Endodermal cell (in vitro differentiated cells): Measurements from ENCODE around the gene ZHX3. TPM values are rescaled to one million over a fixed set of nuclear protein-coding genes. Genes with fewer than 3 reads are reported as not detected.

ENCODE experiments used
- DNase-seq: peaks from one replicate; pipeline ENCODE4 v3.0.0-alpha.2; 2017
- H3K27ac ChIP-seq: 2 replicates; pipeline ENCODE4 v1.5.1; 2013; ENCODE audit warnings: mild to moderate bottlenecking, low read depth, low read length, moderate library complexity
- H3K27me3 ChIP-seq: 2 replicates; pipeline ENCODE4 v1.6.1; 2013; ENCODE audit warnings: mild to moderate bottlenecking, low read length, moderate library complexity; ENCODE audit not compliant: insufficient read depth, control insufficient read depth, poor library complexity, severe bottlenecking
- H3K36me3 ChIP-seq: 2 replicates; pipeline ENCODE4 v1.7.0; 2013; ENCODE audit warnings: mild to moderate bottlenecking, low read length, moderate library complexity; ENCODE audit not compliant: control insufficient read depth, insufficient read depth
- H3K4me1 ChIP-seq: one replicate; pipeline ENCODE4 v1.7.0; 2013; ENCODE audit warnings: low read length; ENCODE audit not compliant: control insufficient read depth, insufficient read depth
- H3K4me3 ChIP-seq: 2 replicates; pipeline ENCODE4 v1.5.1; 2013; ENCODE audit warnings: mild to moderate bottlenecking, low read length, moderate library complexity
- H3K9ac ChIP-seq: 2 replicates; pipeline ENCODE4 v1.6.1; 2013; ENCODE audit warnings: mild to moderate bottlenecking, low read length, moderate library complexity; ENCODE audit not compliant: poor library complexity, severe bottlenecking; ENCODE audit errors: extremely low read depth
- H3K9me3 ChIP-seq: 2 replicates; pipeline ENCODE4 v1.6.1; 2013; ENCODE audit warnings: mild to moderate bottlenecking, low read length, moderate library complexity; ENCODE audit not compliant: control insufficient read depth
- H3K27ac Mint-ChIP-seq: 2 replicates; pipeline ENCODE4 v1.8.0; 2020; ENCODE audit warnings: mixed read lengths
- H3K27me3 Mint-ChIP-seq: 2 replicates; pipeline ENCODE4 v1.8.0; 2021; ENCODE audit warnings: mild to moderate bottlenecking, mixed read lengths; ENCODE audit not compliant: insufficient read depth
- H3K36me3 Mint-ChIP-seq: 2 replicates; pipeline ENCODE4 v1.8.0; 2020; ENCODE audit warnings: low read depth, mixed read lengths
- H3K4me1 Mint-ChIP-seq: 2 replicates; pipeline ENCODE4 v1.8.0; 2020; ENCODE audit warnings: mixed read lengths
- H3K4me3 Mint-ChIP-seq: 2 replicates; pipeline ENCODE4 v1.8.0; 2020; ENCODE audit warnings: mild to moderate bottlenecking, moderate library complexity, mixed read lengths
- H3K9me3 Mint-ChIP-seq: 2 replicates; pipeline ENCODE4 v1.8.0; 2020; ENCODE audit warnings: mild to moderate bottlenecking, mixed read lengths
- CTCF ChIP-seq: fragments of 200-600 bp; sonication (generic); conservative IDR thresholded peaks from 2 replicates; pipeline ENCODE4 v1.5.0; 2021; ENCODE audit warnings: antibody characterized with exemption, mild to moderate bottlenecking
- WGBS, 2 experiments: methylation state at CpG; one replicate each; pipeline versions ENCODE4 v1.1.5 to v1.1.7; 2013; ENCODE audit warnings: missing lambda C conversion rate in 2 of 2, mixed read lengths in 1 of 2; ENCODE audit not compliant: insufficient coverage in 1 of 2, insufficient read length in 1 of 2; 5-methylcytosine and 5-hydroxymethylcytosine counted together
- total RNA-seq, 2 donors: library from RNA; stranded (reverse); fragmentation: NEBNext Ultra II Directional in 1 of 2; extraction: Animal tissue kit (Norgen Biotek cat#: 25700) in 1 of 2; gene quantifications; 2 replicates in 1 of 2; 3 replicates in 1 of 2; pipeline ENCODE4 v1.2.1, GENCODE V29; 2021

Gene ZHX3
- total RNA-seq, 2 donors from 2014 or later = 5.4 to 5.5 TPM

- Mint-ChIP-seq H3K4me1 (no peaks in the 10 kb centered on the region), H3K4me3 (no peak overlapping the region), H3K27me3 (no peaks in the 10 kb centered on the region), H3K36me3 (peaks cover 70% of the 10 kb centered on the region), H3K9me3 (no peaks in the 10 kb centered on the region), H3K27ac (no peak overlapping the region)
- H3K4me3 ChIP-seq = no peak overlapping the region
- H3K27me3 ChIP-seq = no peaks in the 10 kb centered on the region
- H3K4me1 ChIP-seq = no peaks in the 10 kb centered on the region
- no peak overlapping the region for H3K9ac ChIP-seq
- 95 to 98% methylated on average over 10 to 11 of the region's 11 CpGs for WGBS, 2 experiments
- peaks cover 79% of the 10 kb centered on the region for H3K36me3 ChIP-seq
- no peak overlapping the region for H3K27ac ChIP-seq
- DNase-seq = no peak
- no peak for TF ChIP-seq CTCF
- H3K9me3 ChIP-seq = no peaks in the 10 kb centered on the region
Observed at GRCh38 chr20:41162396-41162795, 155.1 kb downstream of the ZHX3 start.

- 100% methylated on average over 1 of the region's 1 CpG; no CpG with 5 or more reads in 1 of the 2 experiments for WGBS, 2 experiments
Observed at GRCh38 chr20:41161886-41162285, 155.6 kb downstream of the ZHX3 start.

GRCh38 chr20:41160686-41161085 is 156.8 kb downstream of the ZHX3 start:
- H3K4me3 ChIP-seq = no peak overlapping the region
- TF ChIP-seq CTCF = no peak
- no peak overlapping the region for H3K27ac ChIP-seq
- H3K9me3 ChIP-seq = no peaks in the 10 kb centered on the region
- Mint-ChIP-seq H3K27ac (peak overlapping the region; percentile 18), H3K36me3 (peaks cover 53% of the 10 kb centered on the region), H3K4me1 (no peaks in the 10 kb centered on the region), H3K9me3 (no peaks in the 10 kb centered on the region), H3K27me3 (no peaks in the 10 kb centered on the region), H3K4me3 (no peak overlapping the region)
- no peak for DNase-seq
- no peak overlapping the region for H3K9ac ChIP-seq
- H3K4me1 ChIP-seq = no peaks in the 10 kb centered on the region
- no peaks in the 10 kb centered on the region for H3K27me3 ChIP-seq
- peaks cover 62% of the 10 kb centered on the region for H3K36me3 ChIP-seq
- WGBS, 2 experiments = 90 to 96% methylated on average over 2 of the region's 2 CpGs

More at GRCh38 chr20:41161886-41162285, 155.6 kb downstream of the ZHX3 start:
- Mint-ChIP-seq H3K27ac (no peak overlapping the region), H3K4me1 (no peaks in the 10 kb centered on the region), H3K36me3 (peaks cover 65% of the 10 kb centered on the region), H3K27me3 (no peaks in the 10 kb centered on the region), H3K4me3 (no peak overlapping the region), H3K9me3 (no peaks in the 10 kb centered on the region)
- H3K9ac ChIP-seq = no peak overlapping the region
- TF ChIP-seq CTCF = no peak
- no peaks in the 10 kb centered on the region for H3K27me3 ChIP-seq
- peaks cover 74% of the 10 kb centered on the region for H3K36me3 ChIP-seq
- H3K4me3 ChIP-seq = no peak overlapping the region
- DNase-seq = no peak
- H3K27ac ChIP-seq = no peak overlapping the region
- no peaks in the 10 kb centered on the region for H3K4me1 ChIP-seq
- H3K9me3 ChIP-seq = no peaks in the 10 kb centered on the region
